LNCAP (cell line): ENCODE data around the gene ARHGEF40.
A peak's percentile ranks its signal among the peaks of the same experiment; 100 is the strongest.

Experiments
- CTCF ChIP-seq: fragments of 450-650 bp; IDR thresholded peaks from 2 replicates; pipeline ENCODE4 v1.5.1; 2017; ENCODE audit warnings: mild to moderate bottlenecking

Gene ARHGEF40

GRCh38 chr14:21090194-21090939 lies 20.3 kb downstream of the ARHGEF40 start:
- TF ChIP-seq CTCF = peak; percentile 41; the same call in 1 of the 2 replicates

DNA sequence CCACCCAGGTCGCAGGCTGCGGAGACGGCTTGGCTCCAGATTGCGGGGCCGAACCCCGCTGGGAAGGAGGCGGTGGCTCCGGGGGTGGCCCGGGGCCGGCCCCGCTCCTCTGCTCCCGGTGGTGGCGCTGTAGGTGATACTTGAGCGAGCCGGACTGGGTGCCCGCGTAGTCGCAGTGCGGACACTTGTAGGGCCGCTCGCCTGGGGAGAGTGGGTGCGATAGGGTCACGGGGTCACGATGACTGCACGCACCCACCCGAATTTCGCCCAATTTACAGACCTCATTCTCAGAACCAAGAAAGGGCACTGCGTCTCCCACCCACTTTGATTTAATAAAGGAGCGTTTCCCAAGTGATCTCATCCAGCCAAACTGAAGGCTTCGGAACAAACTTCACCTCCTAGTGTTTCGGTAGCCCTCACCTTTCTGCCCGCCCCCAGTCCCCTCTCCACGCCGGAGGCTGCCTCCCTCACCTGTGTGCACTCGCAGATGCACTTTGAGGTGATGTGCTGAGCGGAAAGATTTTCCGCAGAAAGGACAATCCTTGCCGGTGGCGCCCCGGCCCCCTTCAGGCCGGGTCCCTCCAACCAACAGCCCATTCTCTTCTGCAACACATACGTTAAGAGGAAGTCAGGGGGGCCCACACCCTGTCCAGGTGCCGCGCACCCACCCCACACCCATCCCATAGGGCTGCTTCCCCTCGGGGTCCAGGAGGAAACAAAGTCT lies 21.0 kb downstream of the ARHGEF40 start:
- TF ChIP-seq CTCF = no peak

- TF ChIP-seq CTCF = no peak
Observed at GRCh38 chr14:21091821-21092272, 21.7 kb downstream of the ARHGEF40 start.

GRCh38 chr14:21092273-21093011 lies 22.3 kb downstream of the ARHGEF40 start:
- TF ChIP-seq CTCF = peak; percentile 100

DNA sequence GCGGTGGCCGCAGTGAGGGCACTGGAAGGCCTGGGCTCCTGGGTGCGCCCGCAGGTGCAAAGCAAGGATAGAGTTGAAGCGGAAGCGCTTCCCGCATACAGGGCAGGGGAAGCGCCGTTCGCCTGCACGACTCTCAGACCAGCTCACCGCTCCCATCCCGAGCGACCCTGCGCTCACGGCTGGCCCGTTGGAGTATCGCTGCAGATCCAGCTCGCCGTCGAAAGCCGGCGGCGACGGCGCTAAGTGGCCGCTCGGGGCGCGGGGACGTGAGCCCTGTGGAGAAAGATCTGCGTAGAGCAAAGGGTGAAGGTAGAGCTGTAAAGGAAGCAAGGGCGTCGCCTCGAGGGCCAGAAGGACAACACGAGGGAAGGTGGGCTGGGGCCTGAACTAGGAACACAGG lies 22.9 kb downstream of the ARHGEF40 start:
- no peak for TF ChIP-seq CTCF

DNA sequence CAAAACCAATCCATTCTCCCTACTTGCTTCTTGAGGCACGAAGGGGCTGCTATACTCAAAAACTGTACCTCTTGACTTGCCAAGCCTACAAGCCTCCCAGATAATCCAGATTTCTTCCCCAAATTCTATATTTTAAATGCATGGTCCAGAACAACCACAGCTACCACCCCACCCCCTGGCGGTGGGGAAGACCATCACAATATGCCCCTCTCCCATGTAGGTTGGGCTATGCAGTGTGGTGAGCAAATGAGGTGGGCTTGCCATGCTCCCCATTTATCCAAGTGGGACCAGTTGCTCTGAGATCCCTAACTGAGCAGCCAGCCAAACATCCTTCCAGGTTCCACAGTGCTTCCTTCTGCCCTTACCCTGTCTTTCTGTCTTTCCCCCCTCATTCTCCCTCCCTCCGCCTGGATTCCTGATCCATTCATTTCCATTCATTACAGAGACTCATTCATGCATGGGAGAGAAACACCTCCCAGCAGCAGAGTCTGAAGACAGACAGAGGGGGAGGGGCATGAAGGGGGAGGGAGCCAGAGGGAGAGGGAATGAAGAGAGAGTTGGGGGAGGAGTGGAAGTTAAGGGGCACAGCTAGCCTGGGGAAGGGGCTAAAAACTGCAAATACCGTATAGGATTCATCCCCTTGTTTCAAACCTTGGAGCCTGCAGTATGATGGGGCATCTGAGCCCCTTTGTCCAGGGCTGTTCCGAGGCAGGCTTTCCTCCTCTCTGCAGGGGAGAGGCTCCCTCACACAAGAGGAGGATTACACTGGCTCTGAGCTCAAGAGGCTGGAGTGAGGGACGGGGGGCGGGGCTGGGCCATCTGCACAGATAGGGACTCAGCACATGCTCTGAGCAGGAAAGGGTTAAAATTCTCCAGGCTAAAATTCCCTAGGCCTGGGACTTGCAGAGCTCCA lies 23.9 kb downstream of the ARHGEF40 start:
- no peak for TF ChIP-seq CTCF
